Renal cortical epithelial cell (primary cell): ENCODE results near the gene RRBP1. TPM values are rescaled to one million over a fixed set of nuclear protein-coding genes. Genes with fewer than 3 reads are reported as not detected.

Experiments used
- DNase-seq: peaks from one replicate; pipeline ENCODE4 v3.0.0-alpha.2; 2011; ENCODE audit warnings: low read depth
- total RNA-seq: library from RNA; depleted of rRNA; stranded (reverse); fragments of >200 nt; gene quantifications from 2 replicates; pipeline ENCODE4 v1.2.3, GENCODE V29; 2014

The RRBP1 gene
- total RNA-seq, 1 donor from 2014 or later, result 338 TPM

DNA sequence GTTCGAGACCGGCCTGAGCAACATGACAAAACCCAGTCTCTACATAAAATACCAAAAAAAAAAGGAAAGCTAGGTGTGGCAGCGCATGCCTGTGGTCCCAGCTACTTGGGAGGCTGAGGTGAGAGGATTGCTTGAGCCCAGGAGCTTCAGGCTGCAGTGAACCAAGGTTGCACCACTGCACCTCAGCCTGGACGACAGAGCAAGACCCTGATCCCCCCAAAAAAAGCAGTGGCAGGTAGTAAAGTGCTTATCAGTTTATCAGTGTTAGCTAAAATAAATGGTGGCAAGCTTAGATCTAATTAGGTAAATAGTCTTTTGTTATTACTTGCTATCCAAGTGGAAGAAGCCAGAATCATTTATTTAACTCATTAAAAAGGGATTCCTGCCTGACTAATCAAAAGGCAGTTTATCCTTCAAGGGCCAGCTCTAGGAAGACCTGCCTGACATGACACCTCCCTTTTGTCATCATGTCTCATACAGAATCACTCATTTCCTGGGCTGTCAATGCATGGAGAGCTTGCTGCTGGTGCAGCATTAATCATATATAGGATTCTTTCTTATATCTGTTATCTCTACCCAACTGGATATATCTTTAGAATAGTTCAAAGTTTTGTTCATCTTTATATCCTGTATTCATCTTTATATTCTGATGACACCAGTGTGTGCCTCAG is 102.5 kb downstream of the RRBP1 start:
- no peak for DNase-seq

DNA sequence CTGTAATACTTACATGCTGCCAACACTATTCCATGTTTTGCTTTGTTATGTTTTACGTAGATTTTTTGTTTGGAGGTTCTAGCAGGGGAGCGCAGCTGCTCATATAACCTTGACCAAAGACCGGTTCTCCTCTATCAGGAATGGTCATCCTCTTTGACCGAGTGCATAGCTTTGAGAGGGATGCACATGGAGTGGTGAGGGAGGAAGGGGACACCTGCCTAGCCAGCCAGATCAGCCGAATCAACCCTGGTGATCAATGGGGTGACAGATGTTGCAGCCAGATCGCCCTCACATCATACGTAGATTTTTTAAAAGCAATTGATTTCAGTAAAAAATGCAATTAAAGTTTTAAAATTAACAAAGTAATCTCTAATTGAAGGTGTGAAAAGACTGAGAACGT is 105.8 kb downstream of the RRBP1 start:
- DNase-seq, result no peak

DNA sequence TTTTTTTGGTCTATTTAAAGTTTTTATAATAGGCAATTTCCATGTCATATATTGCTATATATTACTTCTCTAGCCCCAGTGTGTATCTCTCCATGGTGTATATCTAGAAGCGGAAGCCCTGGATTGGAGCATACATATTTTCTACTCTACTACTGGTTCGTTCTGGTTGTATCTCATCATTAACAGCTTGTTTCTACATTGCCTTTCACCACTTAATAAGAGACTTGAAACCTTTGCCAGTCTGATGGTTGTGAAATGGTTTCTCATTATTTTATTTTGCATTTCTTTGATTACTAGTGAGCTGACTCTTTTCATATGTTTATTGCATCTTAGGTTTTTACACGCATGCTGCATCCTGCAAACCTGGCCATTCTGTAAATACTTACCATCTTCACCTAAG is 108.6 kb downstream of the RRBP1 start:
- DNase-seq, result no peak

DNA sequence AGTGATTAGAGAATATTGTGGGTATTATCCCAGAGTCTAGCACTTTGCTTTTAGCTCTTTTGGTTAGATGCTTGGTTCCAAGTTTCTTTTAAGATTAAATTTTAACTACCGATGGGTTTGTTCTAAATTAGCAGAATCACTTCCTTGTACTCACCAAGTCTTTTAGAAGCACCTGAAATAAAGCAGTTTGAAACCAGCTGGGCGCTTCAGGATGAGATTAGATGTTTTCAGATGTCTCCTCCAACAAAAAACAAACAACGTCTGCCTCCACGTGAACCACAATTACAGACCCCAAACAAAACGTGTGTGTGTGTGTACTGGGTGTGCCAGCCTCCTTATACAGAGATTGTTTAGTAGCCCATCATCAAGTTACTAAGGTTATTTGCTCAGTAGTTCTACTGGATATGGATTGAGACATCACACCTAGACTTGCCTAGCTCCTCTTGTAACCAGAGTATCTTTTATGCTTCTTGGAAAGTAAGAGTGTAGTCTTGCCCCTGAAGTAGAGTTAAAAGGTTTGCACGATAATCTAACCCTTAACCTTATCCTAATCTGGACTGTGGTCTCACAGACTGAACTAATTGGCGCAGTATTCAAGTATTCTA is 109.9 kb downstream of the RRBP1 start:
- peak; percentile 53 for DNase-seq

DNA sequence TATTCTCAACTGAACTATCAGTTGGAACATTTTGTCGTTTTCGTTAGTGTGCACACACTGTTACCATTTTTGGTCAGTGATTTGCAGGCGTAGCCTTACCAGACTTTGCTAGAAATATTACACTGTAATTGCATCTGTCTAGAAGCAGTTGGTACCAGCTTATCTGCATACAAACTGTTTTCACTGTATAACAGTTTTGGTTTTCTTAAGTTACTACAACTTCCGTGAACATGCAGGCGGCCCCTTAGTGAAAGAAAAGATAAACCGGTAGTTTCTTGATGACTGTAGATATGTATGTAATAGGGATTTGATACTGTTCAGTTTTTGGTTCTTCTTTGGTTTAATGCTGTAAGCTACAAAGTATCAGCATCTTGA is 110.9 kb downstream of the RRBP1 start:
- no peak for DNase-seq

DNA sequence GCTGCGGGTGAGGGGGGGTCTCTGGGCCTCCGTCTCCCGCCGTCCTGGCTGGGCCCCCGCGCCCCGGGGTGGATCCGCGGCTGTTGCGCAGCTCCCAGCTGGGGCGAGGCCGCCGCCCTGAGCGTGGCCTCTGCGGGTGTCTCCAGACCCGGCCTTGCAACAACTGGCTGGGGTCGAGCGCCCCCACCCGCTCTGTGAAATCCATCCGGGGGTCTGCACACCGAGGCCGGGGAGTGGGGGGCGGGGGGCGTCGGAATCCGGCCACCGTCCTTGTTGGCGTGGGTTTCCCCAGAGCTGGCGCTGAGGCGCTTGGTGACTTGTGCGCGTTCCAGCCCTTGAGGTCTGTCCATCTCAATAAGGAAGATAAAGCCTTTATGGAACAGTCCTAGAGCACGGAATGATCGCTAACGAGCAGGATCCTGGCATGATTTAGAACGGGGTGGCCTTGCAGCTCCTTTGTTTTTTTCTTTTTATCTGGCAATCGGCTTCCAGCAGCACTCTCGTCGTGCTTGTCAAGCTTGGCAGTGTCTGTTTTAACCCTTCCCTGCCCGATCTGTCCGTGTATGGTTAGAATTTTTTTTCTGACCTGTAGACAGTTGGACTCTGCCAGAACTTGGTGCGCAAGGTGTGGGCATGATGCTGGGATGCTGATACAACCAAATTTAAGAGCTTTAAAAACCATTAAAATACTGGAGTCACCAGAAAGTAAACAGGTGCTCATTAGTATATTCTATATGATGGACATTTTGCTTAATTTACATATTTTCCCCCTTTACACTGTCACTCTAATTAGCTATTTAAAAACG is 111.5 kb downstream of the RRBP1 start:
- peak; percentile 42 for DNase-seq

DNA sequence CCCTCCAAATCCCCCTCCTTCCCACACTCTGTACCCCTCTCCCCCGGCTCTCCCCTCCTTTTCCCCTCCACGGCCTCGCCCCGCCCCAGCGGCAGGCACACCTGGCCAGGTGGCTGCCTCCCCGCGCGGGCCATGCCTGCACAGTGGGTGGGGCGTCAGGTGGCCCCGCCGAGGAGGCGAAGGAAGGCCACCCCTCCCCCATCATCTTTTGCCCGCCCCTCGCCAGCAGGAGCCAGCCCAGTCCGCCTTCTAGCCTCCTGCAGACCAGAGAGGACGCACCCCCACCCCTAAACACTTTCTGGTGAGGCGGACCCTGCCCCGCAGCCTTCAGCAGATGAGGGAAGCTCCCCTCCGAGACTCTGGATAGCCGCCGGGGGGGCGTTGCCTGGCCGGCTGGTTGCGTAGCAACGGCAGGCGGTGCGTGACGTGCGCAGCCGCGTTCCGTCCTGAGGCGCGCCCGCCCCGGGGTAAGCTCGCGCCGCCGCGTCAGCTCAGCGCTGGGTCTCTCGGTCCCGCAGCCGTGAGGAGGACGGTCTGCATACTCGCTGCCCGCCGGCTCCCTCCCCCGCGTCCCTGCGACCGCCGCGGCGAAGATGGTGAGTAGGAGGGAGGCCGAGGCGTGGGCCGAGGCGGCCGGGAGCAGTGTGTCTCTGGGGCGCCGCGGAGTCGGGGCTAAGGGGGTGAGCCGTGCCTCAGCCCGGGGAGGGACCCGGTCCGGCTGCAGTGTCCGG is 112.3 kb downstream of the RRBP1 start, which contains the start of gene DSTN:
DSTN (plus strand) TSS at position 460 of the 731 bp plus-strand sequence; CDS start at position 594, 134 bp downstream.
- peak; percentile 80 for DNase-seq

DNA sequence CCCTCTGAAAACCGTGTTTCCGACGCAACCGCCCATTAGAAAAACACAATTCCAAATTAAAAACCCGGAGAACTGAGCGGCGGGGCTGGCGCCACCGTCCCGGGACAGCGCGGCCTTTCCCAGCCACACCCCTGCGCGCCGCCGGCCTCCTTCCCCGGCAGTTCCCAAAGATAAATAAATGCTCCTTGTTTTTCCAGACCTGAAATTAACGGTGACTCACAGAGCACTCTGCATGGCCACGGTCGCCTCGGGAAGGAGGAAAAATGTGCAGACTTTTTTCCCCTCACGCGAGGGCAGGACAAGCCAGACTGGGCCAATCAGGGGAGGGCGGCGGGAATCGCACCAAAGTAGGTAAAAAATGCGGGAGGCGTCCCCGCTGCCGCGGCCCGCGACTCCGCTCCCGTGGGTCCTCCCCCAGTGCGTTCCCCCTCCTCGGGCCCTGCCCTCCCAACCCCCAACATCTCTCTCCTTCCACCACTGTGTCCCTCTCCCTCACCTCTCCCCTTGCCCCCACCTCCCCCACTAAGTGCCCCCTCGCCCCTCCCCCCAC is 113.0 kb downstream of the RRBP1 start:
- peak; percentile 97 for DNase-seq

DNA sequence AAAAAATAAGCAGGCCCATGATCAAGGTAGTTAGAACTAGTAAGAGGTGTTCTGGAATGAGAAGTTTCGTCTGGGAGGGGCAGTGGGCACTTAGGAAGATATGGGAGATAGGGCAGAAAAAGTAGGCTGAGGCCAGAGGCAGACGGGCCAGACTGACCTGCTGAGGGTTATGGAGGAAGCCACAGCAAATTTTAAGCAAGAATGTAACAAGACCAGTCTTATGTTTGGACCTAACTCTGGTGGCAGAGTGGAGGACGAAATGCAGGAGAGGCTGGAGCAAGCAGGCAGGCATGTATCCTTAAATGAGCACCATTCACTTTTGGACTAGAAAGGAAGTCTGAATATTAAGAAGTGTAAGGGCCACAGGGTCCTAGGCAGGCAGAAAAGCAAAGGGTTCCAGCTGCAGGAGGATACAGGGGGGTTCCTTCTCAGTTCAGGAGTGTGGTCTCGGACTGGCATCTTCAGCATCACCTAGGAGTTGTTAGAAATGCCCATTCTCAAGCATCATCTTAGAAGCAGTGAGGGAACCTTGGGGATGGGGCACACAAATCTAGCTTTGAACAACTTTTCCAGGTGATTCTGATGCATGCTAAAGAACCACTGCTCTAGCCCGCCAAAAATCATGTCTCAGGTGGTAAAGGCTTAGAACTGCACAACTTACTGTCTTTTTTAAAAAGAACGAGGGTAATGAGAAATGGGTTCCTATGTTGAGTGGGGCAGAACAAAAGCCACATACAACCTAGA is 113.8 kb downstream of the RRBP1 start:
- no peak for DNase-seq

DNA sequence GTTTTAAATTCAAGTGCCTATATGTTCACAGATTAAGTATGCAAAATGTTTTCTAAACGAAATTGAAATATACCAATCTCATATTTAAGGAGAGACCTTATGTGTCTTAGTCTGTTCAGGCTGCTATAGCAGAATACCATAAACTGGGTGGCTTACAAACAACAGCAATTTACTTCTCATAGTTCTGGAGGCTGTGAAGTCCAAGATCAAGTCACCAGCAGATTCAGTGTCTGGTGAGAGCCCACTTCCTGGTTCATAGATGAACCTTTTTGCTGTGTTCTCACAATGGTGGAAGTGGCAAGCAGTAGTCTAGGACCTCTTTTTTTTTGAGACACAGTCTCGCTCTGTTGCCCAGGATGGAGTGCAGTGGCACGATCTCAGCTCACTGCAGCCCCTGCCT is 115.7 kb downstream of the RRBP1 start:
- DNase-seq, result no peak

DNA sequence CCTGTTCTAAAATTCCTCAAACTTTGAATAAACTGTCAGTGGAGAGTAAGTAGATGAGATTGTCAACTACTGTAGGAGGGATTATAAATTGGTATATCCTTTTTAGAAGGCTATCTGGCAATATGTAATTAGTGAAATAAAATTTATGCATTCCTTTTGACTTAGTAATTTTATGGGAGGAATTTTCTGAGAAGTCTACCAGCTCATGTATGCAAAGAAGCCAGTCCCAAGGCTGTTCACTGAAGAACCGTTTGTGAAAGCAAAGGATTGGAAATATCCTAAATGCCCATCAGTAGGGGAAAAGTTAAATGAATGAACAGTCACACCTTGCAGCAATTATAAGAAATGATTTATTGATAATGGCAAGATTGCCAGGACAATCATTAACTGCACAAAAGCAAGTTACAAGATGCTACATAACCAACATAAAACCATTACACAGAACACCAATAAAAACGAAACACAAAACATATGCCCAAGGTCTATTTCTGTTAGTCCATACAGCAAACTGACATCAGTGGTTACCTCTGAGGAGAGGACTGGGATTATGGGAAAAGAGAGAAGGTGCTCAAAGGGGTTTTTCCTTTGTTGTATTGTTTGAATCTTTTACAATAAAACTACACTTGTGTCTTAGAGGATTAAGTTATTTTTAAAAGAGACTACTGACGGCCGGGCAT is 116.7 kb downstream of the RRBP1 start:
- DNase-seq, result peak; percentile 96

Other genes with a start within 250 kb of the RRBP1 start
- gene BFSP1, start 150.9 kb downstream of the RRBP1 start, total RNA-seq, result 2.3 and 7.5 TPM in 2 replicates
- gene DSTN, start 112.2 kb downstream of the RRBP1 start, total RNA-seq, result 297 and 433 TPM in 2 replicates
- not detected in 2 replicates for gene BANF2, start 17.7 kb upstream of the RRBP1 start, total RNA-seq